NOMO-1 (cell line): Measurements from ENCODE around the gene PSG1.
A peak's percentile ranks its signal among the peaks of the same experiment; 100 is the strongest.
"Not testable (repeated sequence)": the region's sequence is repeated elsewhere in the genome, so short reads cannot be mapped to it uniquely, and the experiment has no call there.

ENCODE experiments used
- DNase-seq, 2 experiments: peaks; one replicate each; lab custom pipeline; 2025; ENCODE audit not compliant: unreplicated experiment in 2 of 2; lab: John Stamatoyannopoulos, UW

The PSG1 gene

GRCh38 chr19:42879613-42880012 is at the start of gene PSG1:
PSG1 (minus strand) TSS chr19:42879713; CDS start chr19:42879581, 132 bp downstream.
- DNase-seq: no peak

- DNase-seq: no peak
Measured at GRCh38 chr19:42928896-42929295, 49.4 kb upstream of the PSG1 start.

GRCh38 chr19:42926781-42927180 is 47.3 kb upstream of the PSG1 start:
- no peak for DNase-seq

DNA sequence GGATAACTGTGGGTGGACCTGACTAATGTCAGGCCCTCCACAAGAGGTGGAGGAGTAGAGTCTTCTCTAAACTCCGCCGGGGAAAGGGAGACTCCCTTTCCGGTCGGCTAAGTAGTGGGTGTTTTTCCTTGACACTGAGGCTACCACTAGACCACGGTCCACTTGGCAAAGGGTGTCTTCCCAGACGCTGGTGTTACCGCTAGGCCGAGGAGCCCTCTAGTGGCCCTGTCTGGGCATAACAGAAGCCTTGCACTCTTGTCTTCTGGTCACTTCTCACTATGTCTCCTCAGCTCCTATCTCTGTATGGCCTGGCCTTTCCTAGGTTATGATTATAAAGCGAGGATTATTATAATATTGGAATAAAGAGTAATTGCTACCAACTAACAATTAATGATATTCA is 43.6 kb upstream of the PSG1 start:
- peak in 1 of 2 experiments; percentile 0 for DNase-seq

GRCh38 chr19:42920971-42921370 is 41.5 kb upstream of the PSG1 start:
- not testable (repeated sequence) for DNase-seq

GRCh38 chr19:42919757-42920079 is 40.2 kb upstream of the PSG1 start:
- no peak for DNase-seq

- DNase-seq: not testable (repeated sequence)
Measured at GRCh38 chr19:42919070-42919756, 39.7 kb upstream of the PSG1 start.

DNA sequence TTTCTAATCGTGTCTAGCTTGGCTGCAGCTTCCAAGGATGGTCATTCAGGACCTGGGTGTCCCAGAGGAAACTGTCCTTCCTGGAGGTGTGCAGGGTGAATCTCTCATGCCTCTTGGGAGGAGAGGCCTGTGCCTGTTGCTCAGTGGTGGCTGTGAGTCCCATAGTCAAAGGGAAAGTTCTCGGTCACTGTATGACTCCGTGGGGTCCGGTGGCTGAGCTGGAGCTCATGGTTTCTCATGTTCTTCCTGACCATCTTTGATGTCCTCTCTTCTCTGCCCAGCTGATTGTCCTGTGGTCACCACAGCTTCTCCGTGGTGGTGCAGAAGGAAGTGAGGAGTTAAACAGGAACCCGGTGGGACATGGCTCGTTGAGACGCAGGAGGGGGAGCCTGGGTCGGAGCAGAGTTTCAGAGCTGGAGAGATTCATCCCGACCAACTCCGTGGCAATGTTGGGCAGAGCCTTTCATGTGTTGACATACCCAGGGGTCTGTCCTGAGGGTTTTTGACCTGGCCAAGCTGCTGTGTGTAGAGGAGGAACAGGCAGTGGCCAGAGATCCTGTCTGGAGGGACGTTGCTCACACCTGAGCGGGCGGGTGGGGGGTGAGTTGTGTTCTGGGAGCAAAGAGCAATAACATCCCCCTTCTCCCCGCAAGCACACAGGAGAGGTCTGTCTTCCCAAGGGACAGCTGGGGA is 39.0 kb upstream of the PSG1 start:
- DNase-seq: not testable (repeated sequence)

DNA sequence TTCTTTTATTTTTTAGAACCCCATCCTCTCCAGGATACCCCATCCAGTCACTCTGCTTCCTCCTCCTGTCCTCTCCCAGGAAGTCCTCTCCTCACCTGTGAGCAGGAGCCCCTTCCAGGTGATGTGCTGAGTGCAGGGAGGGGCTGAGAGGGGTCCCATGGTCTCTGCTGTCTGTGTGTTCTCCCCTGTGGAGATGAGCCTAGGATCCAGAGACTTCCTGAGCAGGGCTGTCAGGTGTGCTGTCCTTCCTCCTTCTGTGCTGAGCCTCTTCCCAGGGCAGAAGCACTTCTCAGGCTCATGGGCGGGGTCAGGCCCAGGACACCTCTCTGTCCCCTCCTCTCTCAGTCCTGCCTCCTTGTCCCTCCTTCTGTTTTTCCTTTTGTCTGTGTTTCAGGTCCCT is 38.1 kb upstream of the PSG1 start, which contains the start of gene PSG6:
Gene PSG6 (minus strand): TSS at position 261 of the 400 bp plus-strand sequence. CDS start 102 bp downstream, at position 159.
- DNase-seq: not testable (repeated sequence)

- not testable (repeated sequence) for DNase-seq
Measured at GRCh38 chr19:42916931-42917330, 37.4 kb upstream of the PSG1 start.

- not testable (repeated sequence) for DNase-seq
Measured at GRCh38 chr19:42913516-42913915, 34.0 kb upstream of the PSG1 start.

DNA sequence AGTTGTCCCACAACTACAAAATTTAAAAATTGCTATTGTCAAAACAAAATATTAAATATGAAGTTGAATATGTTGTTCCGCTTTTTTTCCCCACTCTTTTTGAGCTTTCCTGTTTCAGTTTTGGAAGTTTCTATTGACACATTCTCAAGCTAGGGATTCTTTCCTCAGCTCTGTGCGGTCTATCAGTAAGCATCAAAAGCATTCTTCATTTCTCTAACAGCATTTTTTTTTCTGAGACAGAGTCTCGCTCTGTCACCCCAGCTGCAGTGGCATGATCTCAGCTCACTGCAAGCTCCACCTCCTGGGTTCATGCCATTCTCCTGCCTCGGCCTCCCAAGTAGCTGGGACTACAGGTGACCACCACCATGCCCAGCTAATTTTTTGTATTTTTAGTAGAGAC is 33.4 kb upstream of the PSG1 start:
- DNase-seq: not testable (repeated sequence)

GRCh38 chr19:42911731-42912130 is 32.2 kb upstream of the PSG1 start:
- not testable (repeated sequence) for DNase-seq

DNA sequence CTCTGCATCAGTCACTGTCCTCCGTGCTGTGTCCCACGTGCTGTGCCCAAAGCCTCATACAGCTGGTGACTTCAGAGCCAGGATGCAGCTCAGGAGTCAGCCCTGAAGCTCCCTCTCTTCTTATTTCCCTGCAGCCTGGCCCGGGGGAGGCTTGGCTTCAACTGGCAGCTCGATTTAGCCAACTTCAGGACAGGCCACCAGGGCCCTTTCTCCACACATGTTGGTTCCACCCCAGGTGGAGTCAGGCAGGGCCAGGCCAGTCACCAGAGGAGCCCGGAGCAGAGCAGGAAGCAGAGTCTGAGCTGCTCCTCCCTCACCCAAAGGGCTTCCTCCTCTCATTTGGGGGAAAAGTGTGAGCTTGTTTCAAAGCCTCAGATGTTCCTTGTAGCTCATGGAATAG is 26.6 kb upstream of the PSG1 start:
- not testable (repeated sequence) for DNase-seq

DNA sequence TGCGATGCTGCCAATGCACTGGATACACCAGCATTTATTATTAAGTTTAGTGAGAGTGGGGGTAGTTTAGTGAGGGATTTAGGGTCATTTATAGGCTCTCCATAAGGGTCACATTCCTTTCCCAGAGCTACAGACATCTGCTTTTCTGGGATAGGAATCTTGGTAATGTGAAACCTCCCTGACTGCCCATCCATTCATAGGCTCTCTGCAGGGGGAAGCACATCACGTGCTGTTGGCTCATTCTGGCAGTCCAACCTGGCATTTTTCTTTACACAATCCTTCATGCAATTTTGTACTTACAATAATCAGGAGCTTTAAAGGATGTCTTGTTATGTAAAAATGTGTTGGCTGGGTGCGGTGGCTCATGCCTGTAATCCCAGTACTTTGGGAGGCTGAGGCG is 21.0 kb upstream of the PSG1 start:
- DNase-seq: not testable (repeated sequence)

- DNase-seq: not testable (repeated sequence)
Measured at GRCh38 chr19:42899674-42900073, 20.2 kb upstream of the PSG1 start.

- not testable (repeated sequence) for DNase-seq
Measured at GRCh38 chr19:42899110-42899509, 19.6 kb upstream of the PSG1 start.

GRCh38 chr19:42898656-42899055 is 19.1 kb upstream of the PSG1 start:
- not testable (repeated sequence) for DNase-seq

DNA sequence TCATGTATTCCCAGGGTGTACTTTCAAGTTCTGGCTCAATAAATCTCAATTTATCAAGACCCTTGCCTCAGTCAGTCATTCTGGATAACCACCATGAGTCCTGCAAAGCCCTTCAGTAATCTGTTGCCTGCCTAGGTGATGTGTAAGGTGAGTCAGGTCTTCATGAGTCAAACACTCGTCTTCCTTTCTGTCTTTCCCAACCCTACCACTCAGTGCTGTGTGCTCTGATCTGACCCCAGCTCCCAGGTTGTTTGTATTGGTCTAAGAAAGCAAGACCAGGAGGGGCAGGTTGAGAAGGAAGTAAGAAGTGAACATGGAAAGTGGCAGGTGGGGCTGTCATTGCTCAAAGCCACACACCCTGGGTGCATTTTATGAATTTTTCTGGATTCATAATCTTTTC is 18.2 kb upstream of the PSG1 start:
- DNase-seq: not testable (repeated sequence)

- not testable (repeated sequence) for DNase-seq
Measured at GRCh38 chr19:42890446-42890845, 10.9 kb upstream of the PSG1 start.

DNA sequence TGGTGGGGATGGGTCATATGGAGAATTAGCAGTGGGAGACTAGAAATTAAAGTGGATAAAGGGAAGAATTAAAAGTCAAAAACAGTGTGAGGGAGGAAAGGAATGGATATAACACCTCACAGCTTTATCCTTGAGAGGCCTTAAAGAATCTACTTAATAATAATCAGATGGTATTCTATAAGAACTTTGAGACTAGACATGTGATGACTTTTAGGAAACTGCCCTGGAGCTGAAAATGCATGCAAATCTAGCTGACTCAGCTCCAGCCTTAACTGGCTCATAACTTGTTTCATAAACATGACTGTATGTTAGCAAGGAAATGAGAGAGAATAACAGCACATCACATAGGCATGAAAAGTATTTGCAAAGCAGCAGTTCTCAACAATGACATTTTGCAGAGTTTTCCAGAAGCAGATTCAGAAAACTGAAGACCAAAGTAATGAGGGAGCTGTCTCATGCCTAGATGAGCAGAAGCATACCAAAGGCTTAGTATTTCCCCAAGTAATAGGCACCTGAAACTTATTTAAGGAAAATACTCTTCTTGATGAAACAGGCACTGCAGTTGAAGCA is 8.4 kb upstream of the PSG1 start:
- not testable (repeated sequence) for DNase-seq

DNA sequence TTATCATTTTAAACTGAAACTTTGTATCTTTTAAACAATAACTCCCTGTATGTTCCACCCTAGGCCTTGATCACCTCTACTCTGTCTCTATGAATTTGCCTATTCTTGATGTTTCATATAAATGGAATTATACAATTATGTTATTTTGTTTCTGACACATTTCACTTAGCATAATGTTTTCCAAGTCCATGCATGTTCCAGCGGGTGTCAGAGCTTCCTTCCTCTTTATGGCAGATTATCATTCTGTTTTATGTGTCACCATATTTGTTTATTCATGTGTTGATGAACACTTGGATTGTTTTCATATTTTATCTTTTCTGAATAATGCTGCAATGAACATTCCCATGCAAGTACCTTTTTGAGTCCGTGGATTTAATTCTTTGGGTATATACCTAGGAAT is 3.2 kb upstream of the PSG1 start:
- DNase-seq: not testable (repeated sequence)
